K562 (cell line): ENCODE data around the gene GNG14. TPM values are rescaled to one million over a fixed set of nuclear protein-coding genes. Genes with fewer than 3 reads are reported as not detected.

ENCODE experiments used
- ETV1 ChIP-seq: fragments of 450-650 bp; conservative IDR thresholded peaks from 2 replicates; pipeline ENCODE4 v1.6.1; 2016; ENCODE audit warnings: missing genetic modification characterization, control low read depth, low read depth, missing compliant biosample characterization
- FOXJ3 ChIP-seq: sonication (generic); formaldehyde crosslinking; IDR thresholded peaks from 2 replicates; pipeline ENCODE4 v1.4.0; 2020; ENCODE audit warnings: mild to moderate bottlenecking, missing genetic modification reagents
- HMG20A ChIP-seq: fragments of 450-650 bp; formaldehyde crosslinking; conservative IDR thresholded peaks from 2 replicates; pipeline ENCODE4 v1.4.0; 2020; ENCODE audit warnings: mild to moderate bottlenecking, mixed read lengths
- MITF ChIP-seq: IDR thresholded peaks from 2 replicates; pipeline ENCODE4 v1.6.1; 2014; ENCODE audit warnings: antibody characterized with exemption
- MYNN ChIP-seq, 2 experiments: sonication (generic); formaldehyde crosslinking in 1 of 2; IDR thresholded peaks; 2 replicates each; pipeline versions ENCODE4 v1.5.0 to v1.6.1; 2016 to 2020; ENCODE audit warnings: antibody characterized with exemption in 1 of 2, missing genetic modification reagents in 1 of 2
- PRMT5 ChIP-seq: sonication (generic); formaldehyde crosslinking; IDR thresholded peaks from 2 replicates; pipeline ENCODE4 v1.5.0; 2020; ENCODE audit warnings: missing genetic modification reagents
- RFX5 ChIP-seq: IDR thresholded peaks from 2 replicates; pipeline ENCODE4 v1.6.1; 2011; ENCODE audit warnings: low read depth, mild to moderate bottlenecking, improper control_type of control experiment, low read length
- SIX5 ChIP-seq, 2 experiments: IDR thresholded peaks; 2 replicates each; pipeline ENCODE4 v1.6.1; 2011; ENCODE audit warnings: low read length in 2 of 2, borderline replicate concordance in 1 of 2, low read depth in 1 of 2, mild to moderate bottlenecking in 1 of 2, moderate library complexity in 1 of 2; ENCODE audit not compliant: insufficient read depth in 1 of 2
- TAF1 ChIP-seq: IDR thresholded peaks from 2 replicates; pipeline ENCODE4 v1.6.1; 2011; ENCODE audit warnings: mild to moderate bottlenecking, low read length, moderate library complexity; ENCODE audit not compliant: insufficient read depth, control insufficient read depth, severe bottlenecking; ENCODE audit errors: extremely low read depth
- TBP ChIP-seq: optimal IDR thresholded peaks from 2 replicates; pipeline ENCODE3; 2011; ENCODE audit warnings: low read depth, low read length, improper control_type of control experiment
- ZBTB11 ChIP-seq, 3 experiments: fragments of 200-800 bp in 1 of 3; fragments of 250-450 bp in 1 of 3; fragments of 450-650 bp in 1 of 3; sonication (Bioruptor Pico) in 1 of 3; sonication (Bioruptor generic) in 1 of 3; formaldehyde crosslinking in 1 of 3; IDR thresholded peaks; 2 replicates each; pipeline versions ENCODE4 v1.6.1 to v1.8.0; 2016 to 2022; ENCODE audit warnings: mild to moderate bottlenecking in 2 of 3, missing genetic modification characterization in 2 of 3, missing compliant biosample characterization in 1 of 3, moderate library complexity in 1 of 3
- ZBTB43 ChIP-seq: sonication (generic); formaldehyde crosslinking; IDR thresholded peaks from 2 replicates; pipeline ENCODE4 v1.8.0; 2023; ENCODE audit warnings: mild to moderate bottlenecking, missing genetic modification reagents
- ZNF395 ChIP-seq: fragments of 200-800 bp; sonication (Bioruptor generic); IDR thresholded peaks from 2 replicates; pipeline ENCODE4 v1.6.1; 2017; ENCODE audit warnings: missing genetic modification characterization, missing compliant biosample characterization
- ZNF764 ChIP-seq: fragments of 250-450 bp; sonication (Bioruptor Pico); IDR thresholded peaks from 2 replicates; pipeline ENCODE4 v1.4.0; 2020; ENCODE audit warnings: low read depth, mild to moderate bottlenecking, moderate library complexity
- polyA plus RNA-seq, 8 experiments: library from polyadenylated mRNA; depleted of rRNA in 4 of 8; stranded (reverse) in 5 of 8; unstranded in 3 of 8; fragments of >200 nt; fragmentation: Nextera tagmentation in 2 of 8; fragmentation: Illumina TruSeq in 1 of 8; extraction: Ambion mirVana in 2 of 8; extraction: Trizol in 1 of 8; gene quantifications; 2 replicates each; pipeline versions ENCODE4 v1.2.1 to v1.2.3, GENCODE V29; 2011 to 2014; ENCODE audit warnings: inconsistent platforms in 1 of 8, missing spikeins in 1 of 8
- total RNA-seq, 7 experiments: library from RNA; depleted of rRNA in 6 of 7; stranded (reverse); fragments of >200 nt in 6 of 7; fragmentation: Illumina TruSeq in 2 of 7; extraction: Trizol in 2 of 7; gene quantifications; 2 replicates each; pipeline versions ENCODE4 v1.2.1 to v1.2.3, GENCODE V29; 2011 to 2021; ENCODE audit warnings: low replicate concordance in 1 of 7
- TF ChIP-seq, protein P1 (sequence below): sonication (generic); formaldehyde crosslinking; IDR thresholded peaks from 2 replicates; pipeline ENCODE4 v1.8.0; 2022; ENCODE audit warnings: missing genetic modification reagents, mild to moderate bottlenecking, moderate library complexity, borderline replicate concordance

GNG14 gene
- total and polyA plus RNA-seq, 9 of the 15 experiments (the other 6 are each of a cell fraction or from before 2014, with no cell fraction given): not detected

GRCh38 chr19:12736995-12737834 lies 49.4 kb downstream of the GNG14 start, which contains the start of gene GET3 (continued):
- TF ChIP-seq ZBTB43 (CRISPR knock-in tag) (no peak), ZBTB11 (CRISPR knock-in tag; IDR thresholded peaks at IDR 0.05) (no peak), TAF1 (peak; percentile 92), ZNF395 (CRISPR knock-in tag) (0 out of 2 replicates have a peak, but pooled peaks have one; percentile 38), ZNF764 (CRISPR knock-in tag) (no peak), ETV1 (tag) (peak; percentile 16; the same call in 1 of the 2 replicates), MITF (no peak; the same call in 1 of the 2 replicates), SIX5 (IDR thresholded peaks at IDR 0.05; ENCODE audit: borderline replicate concordance in 1 of 2, insufficient read depth in 1 of 2, low read depth in 1 of 2, low read length in 2 of 2) (peak in 1 of 2 experiments; percentile 42; a peak in 3 of 4 replicates), FOXJ3 (CRISPR knock-in tag) (peak; percentile 80; the same call in 1 of the 2 replicates), TBP (peak; percentile 89), HMG20A (no peak), RFX5 (0 out of 2 replicates have a peak, but pooled peaks have one; percentile 39), PRMT5 (CRISPR knock-in tag) (no peak), MYNN (IDR thresholded peaks at IDR 0.05) (no peak), MYNN (CRISPR knock-in tag; IDR thresholded peaks at IDR 0.05) (no peak)
- TF ChIP-seq, protein P1, sequence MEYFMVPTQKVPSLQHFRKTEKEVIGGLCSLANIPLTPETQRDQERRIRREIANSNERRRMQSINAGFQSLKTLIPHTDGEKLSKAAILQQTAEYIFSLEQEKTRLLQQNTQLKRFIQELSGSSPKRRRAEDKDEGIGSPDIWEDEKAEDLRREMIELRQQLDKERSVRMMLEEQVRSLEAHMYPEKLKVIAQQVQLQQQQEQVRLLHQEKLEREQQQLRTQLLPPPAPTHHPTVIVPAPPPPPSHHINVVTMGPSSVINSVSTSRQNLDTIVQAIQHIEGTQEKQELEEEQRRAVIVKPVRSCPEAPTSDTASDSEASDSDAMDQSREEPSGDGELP (CRISPR knock-in tag): no peak; the same call in 1 of the 2 replicates
